Measurements from ENCODE around the gene ESF1. TPM values are rescaled to one million over a fixed set of nuclear protein-coding genes. Genes with fewer than 3 reads are reported as not detected.
A peak's percentile ranks its signal among the peaks of the same experiment; 100 is the strongest.
"Not testable (repeated sequence)": the region's sequence is repeated elsewhere in the genome, so short reads cannot be mapped to it uniquely, and the experiment has no call there.

Gene ESF1
- total and polyA plus RNA-seq, 7 donors = 9.0 to 22.8 (median 18.9) TPM

GRCh38 chr20:13744352-13744751 is 40.4 kb downstream of the ESF1 start:
- Histone ChIP-seq H3K4me3 (no peak overlapping the region), H3K9me3 (no peaks in the 10 kb centered on the region), H3K27me3 (ENCODE audit: insufficient read depth in 3 of 3, low read length in 2 of 3) (no peaks in the 10 kb centered on the region), H3K27ac (no peak overlapping the region), H3K36me3 (ENCODE audit: insufficient read depth in 1 of 2, low read depth in 1 of 2) (no peaks in the 10 kb centered on the region), H3K4me1 (no peaks in the 10 kb centered on the region)
- no peak for DNase-seq
- 68 to 76% (median 72%) methylated on average over 1 of the region's 1 CpG for WGBS, 3 donors
- ATAC-seq = no peak
- intact Hi-C loops (cut with DNase I) = no loop called here
- TF ChIP-seq CTCF (IDR thresholded peaks at IDR 0.05) = no peak

GRCh38 chr20:13741879-13742278 is 42.8 kb downstream of the ESF1 start:
- Histone ChIP-seq H3K27ac (no peak overlapping the region), H3K4me3 (no peak overlapping the region), H3K4me1 (peaks cover 8% of the 10 kb centered on the region), H3K27me3 (ENCODE audit: insufficient read depth in 3 of 3, low read length in 2 of 3) (no peaks in the 10 kb centered on the region), H3K9me3 (no peaks in the 10 kb centered on the region), H3K36me3 (ENCODE audit: insufficient read depth in 1 of 2, low read depth in 1 of 2) (no peaks in the 10 kb centered on the region)
- intact Hi-C loops (cut with DNase I) = no loop called here
- 92 to 98% (median 96%) methylated on average over 6 of the region's 6 CpGs for WGBS, 3 donors
- ATAC-seq = no peak
- no peak for DNase-seq
- TF ChIP-seq CTCF (IDR thresholded peaks at IDR 0.05) = no peak

- Histone ChIP-seq H3K4me3 (no peak overlapping the region), H3K4me1 (peaks cover 18% of the 10 kb centered on the region), H3K9me3 (no peaks in the 10 kb centered on the region), H3K27ac (no peak overlapping the region), H3K27me3 (ENCODE audit: insufficient read depth in 3 of 3, low read length in 2 of 3) (no peaks in the 10 kb centered on the region), H3K36me3 (ENCODE audit: insufficient read depth in 1 of 2, low read depth in 1 of 2) (no peaks in the 10 kb centered on the region)
- TF ChIP-seq CTCF (IDR thresholded peaks at IDR 0.05) = no peak
- DNase-seq (no peak), ATAC-seq (no peak)
- intact Hi-C loops (cut with DNase I) = no loop called here
- 43 to 63% (median 56%) methylated on average over 3 of the region's 3 CpGs for WGBS, 3 donors
Measured at GRCh38 chr20:13739731-13740649, 44.7 kb downstream of the ESF1 start.

GRCh38 chr20:13738187-13738586 is 46.5 kb downstream of the ESF1 start:
- H3K4me3 ChIP-seq; intact Hi-C loops (cut with DNase I); H3K9me3 ChIP-seq; H3K36me3 ChIP-seq (ENCODE audit: insufficient read depth in 1 of 2, low read depth in 1 of 2); ATAC-seq; H3K27me3 ChIP-seq (ENCODE audit: insufficient read depth in 3 of 3, low read length in 2 of 3); H3K27ac ChIP-seq; DNase-seq: not testable (repeated sequence)
- H3K4me1 ChIP-seq = peaks cover 18% of the 10 kb centered on the region
- 98 to 100% (median 100%) methylated on average over 1 of the region's 1 CpG for WGBS, 3 donors

GRCh38 chr20:13736436-13737191 is 48.1 kb downstream of the ESF1 start:
- TF ChIP-seq CTCF (IDR thresholded peaks at IDR 0.05) = no peak
- Histone ChIP-seq H3K27me3 (ENCODE audit: insufficient read depth in 3 of 3, low read length in 2 of 3) (no peaks in the 10 kb centered on the region), H3K9me3 (no peaks in the 10 kb centered on the region), H3K36me3 (ENCODE audit: insufficient read depth in 1 of 2, low read depth in 1 of 2) (peaks cover 0 to 21% of the 10 kb centered on the region in 2 donors), H3K4me3 (no peak overlapping the region), H3K4me1 (peaks cover 18% of the 10 kb centered on the region), H3K27ac (peak overlapping the region; percentile 39)
- ATAC-seq = peak; percentile 57 to 95 (median 78)
- 30 to 43% (median 31%) methylated on average over 3 of the region's 3 CpGs for whole genome bisulfite sequencing, 3 donors
- intact Hi-C loops (cut with DNase I) = no loop called here
- no peak for DNase-seq
